Keratinocyte (primary cell): Measurements from ENCODE around the gene CTDSPL. TPM values are rescaled to one million over a fixed set of nuclear protein-coding genes. Genes with fewer than 3 reads are reported as not detected.

Experiments used
- DNase-seq: peaks from one replicate; pipeline ENCODE4 v3.0.0-alpha.2; 2011; ENCODE audit warnings: low read depth, missing footprints, low spot score
- FAIRE-seq: peaks from 2 replicates; lab custom pipeline; 2011; peaks lifted over from hg19 to GRCh38; lab: Jason Lieb, UNC
- H2AFZ ChIP-seq: 2 replicates; pipeline ENCODE4 v1.6.0; 2012; ENCODE audit warnings: low read length, control low read depth, inconsistent platforms; ENCODE audit not compliant: control insufficient read depth
- H3K27ac ChIP-seq: 2 replicates; pipeline ENCODE4 v1.5.1; 2011; ENCODE audit warnings: low read length; ENCODE audit not compliant: control insufficient read depth, insufficient read depth
- H3K27me3 ChIP-seq: 3 replicates; pipeline ENCODE4 v1.6.0; 2011; ENCODE audit warnings: low read length; ENCODE audit not compliant: control insufficient read depth, insufficient read depth; ENCODE audit errors: extremely low read depth
- H3K36me3 ChIP-seq, 2 experiments: 2 replicates in 1 of 2; 3 replicates in 1 of 2; pipeline ENCODE4 v1.5.1; 2011; ENCODE audit warnings: low read length in 2 of 2, mild to moderate bottlenecking in 1 of 2; ENCODE audit not compliant: control insufficient read depth in 2 of 2, insufficient read depth in 2 of 2; ENCODE audit errors: extremely low read depth in 1 of 2
- H3K4me1 ChIP-seq: 3 replicates; pipeline ENCODE4 v1.5.1; 2011; ENCODE audit warnings: low read length; ENCODE audit not compliant: control insufficient read depth, insufficient read depth; ENCODE audit errors: extremely low read depth
- H3K4me2 ChIP-seq: 3 replicates; pipeline ENCODE4 v1.6.0; 2011; ENCODE audit warnings: low read depth, low read length; ENCODE audit not compliant: control insufficient read depth, insufficient read depth; ENCODE audit errors: extremely low read depth
- H3K4me3 ChIP-seq, 3 experiments: fragments of 200-600 bp in 1 of 3; sonication (generic) in 1 of 3; 2 replicates in 2 of 3; 3 replicates in 1 of 3; pipeline ENCODE4 v1.5.1; 2011 to 2016; ENCODE audit warnings: low read length in 3 of 3, mild to moderate bottlenecking in 3 of 3, control low read depth in 2 of 3, inconsistent platforms in 1 of 3, low read depth in 1 of 3, mixed read lengths in 1 of 3, mixed run types in 1 of 3, moderate library complexity in 1 of 3; ENCODE audit not compliant: control insufficient read depth in 2 of 3, insufficient read depth in 2 of 3; ENCODE audit errors: extremely low read depth in 1 of 3
- H3K79me2 ChIP-seq: 2 replicates; pipeline ENCODE4 v1.6.0; 2012; ENCODE audit warnings: low read length; ENCODE audit not compliant: control insufficient read depth, insufficient read depth
- H3K9ac ChIP-seq: 3 replicates; pipeline ENCODE4 v1.6.0; 2011; ENCODE audit warnings: low read length; ENCODE audit not compliant: control insufficient read depth, insufficient read depth; ENCODE audit errors: extremely low read depth
- H3K9me1 ChIP-seq: 3 replicates; pipeline ENCODE4 v1.6.0; 2011; ENCODE audit warnings: low read length; ENCODE audit not compliant: control insufficient read depth, insufficient read depth; ENCODE audit errors: extremely low read depth
- H3K9me3 ChIP-seq: 2 replicates; pipeline ENCODE4 v1.5.1; 2012; ENCODE audit warnings: low read depth, low read length; ENCODE audit not compliant: control insufficient read depth
- H4K20me1 ChIP-seq: 3 replicates; pipeline ENCODE4 v1.6.0; 2011; ENCODE audit warnings: low read length; ENCODE audit not compliant: control insufficient read depth, insufficient read depth; ENCODE audit errors: extremely low read depth
- CTCF ChIP-seq, 3 experiments: IDR thresholded peaks in 1 of 3; conservative IDR thresholded peaks in 1 of 3; optimal IDR thresholded peaks in 1 of 3; 2 replicates in 2 of 3; 3 replicates in 1 of 3; pipeline versions ENCODE3 to v1.5.1; 2011; ENCODE audit warnings: low read length in 3 of 3, mild to moderate bottlenecking in 3 of 3, moderate library complexity in 2 of 3, control low read depth in 1 of 3, inconsistent platforms in 1 of 3; ENCODE audit not compliant: insufficient read depth in 2 of 3; ENCODE audit errors: extremely low read depth in 1 of 3
- EZH2 ChIP-seq: IDR thresholded peaks from one replicate; pipeline ENCODE4 v1.6.1; 2012; ENCODE audit warnings: inconsistent platforms, mild to moderate bottlenecking, low read length, moderate library complexity
- dilution Hi-C: fragments of 300-500 bp; cut with MboI; formaldehyde crosslinking; loops from one replicate; pipeline ENCODE4 v1.7.0; 2020; ENCODE audit warnings: low sequenced_read_pairs; ENCODE audit not compliant: extremely low pct_ligation_motif_present
- polyA plus RNA-seq, 5 experiments: library from polyadenylated mRNA; depleted of rRNA in 3 of 5; stranded (reverse) in 3 of 5; stranded (forward) in 1 of 5; unstranded in 1 of 5; fragments of >200 nt; gene quantifications; 1 replicate in 1 of 5; 2 replicates in 3 of 5; 3 replicates in 1 of 5; pipeline versions ENCODE4 v1.2.1 to v1.2.3, GENCODE V29; 2011 to 2012; ENCODE audit warnings: missing spikeins in 2 of 5, low read depth in 1 of 5, low replicate concordance in 1 of 5

Gene CTDSPL
- polyA plus RNA-seq, 1 donor (not counting 4 experiments of a cell fraction or from before 2014, with no cell fraction given): 83.2 TPM

- Histone ChIP-seq H3K36me3 (no peaks in the 10 kb centered on the region), H3K9me3 (no peaks in the 10 kb centered on the region), H3K9me1 (no peaks in the 10 kb centered on the region), H3K79me2 (no peaks in the 10 kb centered on the region), H3K4me1 (peaks cover 38% of the 10 kb centered on the region), H3K4me2 (peak overlapping the region; percentile 84), H3K4me3 (peak overlapping the region in 1 of 3 experiments; percentile 25), H3K9ac (peak overlapping the region; percentile 67), H3K27me3 (no peaks in the 10 kb centered on the region), H3K27ac (peak overlapping the region; percentile 79), H4K20me1 (no peaks in the 10 kb centered on the region), H2AFZ (peak overlapping the region; percentile 32)
- dilution Hi-C loops: no loop called here
- FAIRE-seq (peak; percentile 98), DNase-seq (peak; percentile 98)
- TF ChIP-seq CTCF (optimal IDR thresholded peaks at IDR 0.05 in 1 of 3, IDR thresholded peaks at IDR 0.05 in 1 of 3, conservative IDR thresholded peaks at IDR 0.05 in 1 of 3; ENCODE audit: extremely low read depth in 1 of 3, insufficient read depth in 2 of 3, low read length in 3 of 3) (no peak), EZH2 (no peak)
Observed at GRCh38 chr3:37853691-37854413, 7.8 kb upstream of the CTDSPL start.

DNA sequence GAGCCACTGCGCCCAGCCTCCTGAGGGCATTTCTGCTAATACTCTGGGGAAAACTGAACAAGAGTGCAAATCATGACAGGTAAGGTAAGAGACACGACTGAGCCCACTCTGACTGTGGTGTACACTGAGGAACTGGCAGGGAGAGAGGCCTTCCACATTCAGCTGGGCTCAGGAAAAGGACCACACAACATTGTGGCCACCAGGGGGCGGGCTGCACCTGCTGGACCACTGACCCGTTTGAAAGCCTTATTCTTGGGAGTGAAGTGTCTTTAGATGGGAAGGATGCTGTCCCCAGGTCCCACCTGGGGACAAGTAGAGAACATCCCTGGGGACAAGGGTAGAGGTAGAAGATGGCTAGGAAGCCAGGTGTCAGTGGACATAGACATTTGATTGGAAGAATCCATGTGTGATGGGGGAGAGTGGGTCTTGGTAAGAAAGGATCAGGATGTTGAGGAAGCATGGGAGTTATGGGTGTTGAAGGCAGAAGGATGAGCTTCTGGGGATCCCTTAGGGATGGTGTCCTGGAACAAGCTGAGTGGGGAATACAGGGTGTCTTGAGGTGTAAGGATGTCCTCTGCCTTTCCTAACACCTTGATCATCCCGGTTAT, 6.2 kb upstream of the CTDSPL start:
- dilution Hi-C loops: no loop called here
- DNase-seq (no peak), FAIRE-seq (peak; percentile 95)
- Histone ChIP-seq H3K36me3 (no peaks in the 10 kb centered on the region), H3K4me2 (no peak overlapping the region), H2AFZ (no peak overlapping the region), H3K9me3 (no peaks in the 10 kb centered on the region), H3K79me2 (peaks cover 6% of the 10 kb centered on the region), H3K9me1 (no peaks in the 10 kb centered on the region), H3K27me3 (no peaks in the 10 kb centered on the region), H3K4me1 (peaks cover 48% of the 10 kb centered on the region), H3K27ac (no peak overlapping the region), H3K9ac (no peak overlapping the region), H3K4me3 (no peak overlapping the region), H4K20me1 (no peaks in the 10 kb centered on the region)
- TF ChIP-seq CTCF (optimal IDR thresholded peaks at IDR 0.05 in 1 of 3, IDR thresholded peaks at IDR 0.05 in 1 of 3, conservative IDR thresholded peaks at IDR 0.05 in 1 of 3; ENCODE audit: extremely low read depth in 1 of 3, insufficient read depth in 2 of 3, low read length in 3 of 3) (peak in 2 of 3 experiments; percentile 86 to 88), EZH2 (no peak)
